Choroid plexus epithelial cell (primary cell): Measurements from ENCODE around the gene TDRD10.
A peak's percentile ranks its signal among the peaks of the same experiment; 100 is the strongest.

ENCODE experiments used
- DNase-seq: peaks from one replicate; pipeline ENCODE4 v3.0.0-alpha.2; 2010; ENCODE audit warnings: low read depth
- H3K4me3 ChIP-seq: 2 replicates; pipeline ENCODE4 v1.5.1; 2011; ENCODE audit warnings: low read depth, mild to moderate bottlenecking, control low read depth, low read length, moderate library complexity
- TF ChIP-seq, protein P1 (sequence below): conservative IDR thresholded peaks from 2 replicates; pipeline ENCODE4 v1.5.1; 2011; ENCODE audit warnings: low read depth, mild to moderate bottlenecking, control low read depth, inconsistent platforms, low read length, moderate library complexity

TDRD10 gene

DNA sequence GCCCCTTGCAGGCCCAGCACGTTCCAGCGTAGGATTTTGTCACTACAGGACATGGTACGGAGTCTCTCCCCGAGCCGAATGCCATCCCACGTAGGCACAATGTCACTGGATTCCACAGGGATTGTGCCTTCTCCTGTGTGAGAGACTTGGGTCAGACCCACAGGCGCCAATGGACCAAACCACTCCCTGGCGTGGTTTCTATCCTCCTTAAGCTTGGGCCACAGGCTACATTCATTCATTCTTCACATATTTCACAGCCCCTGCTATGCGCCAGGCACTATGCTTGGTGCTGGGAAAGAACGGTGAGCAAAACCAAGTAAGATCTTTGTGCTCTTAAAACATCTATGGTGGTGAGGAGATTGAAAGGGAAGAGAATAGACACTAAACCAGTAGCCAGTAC lies 84.2 kb downstream of the TDRD10 start:
- DNase-seq = no peak
- TF ChIP-seq, protein P1, sequence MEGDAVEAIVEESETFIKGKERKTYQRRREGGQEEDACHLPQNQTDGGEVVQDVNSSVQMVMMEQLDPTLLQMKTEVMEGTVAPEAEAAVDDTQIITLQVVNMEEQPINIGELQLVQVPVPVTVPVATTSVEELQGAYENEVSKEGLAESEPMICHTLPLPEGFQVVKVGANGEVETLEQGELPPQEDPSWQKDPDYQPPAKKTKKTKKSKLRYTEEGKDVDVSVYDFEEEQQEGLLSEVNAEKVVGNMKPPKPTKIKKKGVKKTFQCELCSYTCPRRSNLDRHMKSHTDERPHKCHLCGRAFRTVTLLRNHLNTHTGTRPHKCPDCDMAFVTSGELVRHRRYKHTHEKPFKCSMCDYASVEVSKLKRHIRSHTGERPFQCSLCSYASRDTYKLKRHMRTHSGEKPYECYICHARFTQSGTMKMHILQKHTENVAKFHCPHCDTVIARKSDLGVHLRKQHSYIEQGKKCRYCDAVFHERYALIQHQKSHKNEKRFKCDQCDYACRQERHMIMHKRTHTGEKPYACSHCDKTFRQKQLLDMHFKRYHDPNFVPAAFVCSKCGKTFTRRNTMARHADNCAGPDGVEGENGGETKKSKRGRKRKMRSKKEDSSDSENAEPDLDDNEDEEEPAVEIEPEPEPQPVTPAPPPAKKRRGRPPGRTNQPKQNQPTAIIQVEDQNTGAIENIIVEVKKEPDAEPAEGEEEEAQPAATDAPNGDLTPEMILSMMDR = peak; percentile 3
- no peak overlapping the region for H3K4me3 ChIP-seq

DNA sequence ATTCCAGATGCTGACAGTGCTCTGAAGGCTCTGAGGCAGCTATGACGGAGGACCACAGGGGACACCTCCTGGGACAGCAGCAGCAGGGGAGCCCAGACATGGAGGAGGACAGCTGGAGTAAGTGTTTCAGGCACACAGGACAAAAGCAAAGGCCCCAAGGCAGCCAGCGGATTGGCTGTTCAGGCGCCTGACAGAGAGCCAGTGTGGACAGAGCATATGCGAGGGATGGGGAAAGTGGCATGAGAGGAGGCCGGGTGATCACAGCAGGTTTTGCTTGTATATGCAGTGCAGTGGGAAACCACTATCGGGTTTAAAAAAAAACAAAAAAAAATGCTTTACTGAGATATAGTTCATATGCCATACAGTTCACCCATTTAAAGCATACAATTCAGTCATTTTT lies 84.6 kb downstream of the TDRD10 start:
- DNase-seq = no peak

DNA sequence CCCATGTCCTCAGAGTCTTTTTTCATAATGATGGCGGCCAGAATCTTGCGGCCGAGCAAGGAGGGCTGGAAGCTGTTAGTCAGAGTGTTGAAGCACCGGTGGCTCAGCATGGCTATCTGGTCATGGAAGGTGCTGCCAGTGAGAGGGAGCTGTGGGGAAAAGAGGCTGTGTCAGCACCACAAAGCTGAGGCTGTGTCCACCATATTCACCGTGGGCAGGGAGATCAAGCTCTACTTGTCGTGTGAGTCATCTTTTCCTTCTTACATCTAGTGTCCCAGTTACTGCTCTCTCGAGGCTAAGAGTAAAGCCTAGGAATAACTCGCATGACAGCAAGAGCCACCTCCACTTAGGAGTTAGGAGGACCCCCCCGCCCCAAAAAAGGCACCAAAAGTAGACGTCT lies 87.8 kb downstream of the TDRD10 start:
- DNase-seq = no peak
- TF ChIP-seq, protein P1 = no peak
- H3K4me3 ChIP-seq = no peak overlapping the region

More for the DNA sequence above, 84.6 kb downstream of the TDRD10 start:
- no peak overlapping the region for H3K4me3 ChIP-seq
- TF ChIP-seq, protein P1 = no peak

DNA sequence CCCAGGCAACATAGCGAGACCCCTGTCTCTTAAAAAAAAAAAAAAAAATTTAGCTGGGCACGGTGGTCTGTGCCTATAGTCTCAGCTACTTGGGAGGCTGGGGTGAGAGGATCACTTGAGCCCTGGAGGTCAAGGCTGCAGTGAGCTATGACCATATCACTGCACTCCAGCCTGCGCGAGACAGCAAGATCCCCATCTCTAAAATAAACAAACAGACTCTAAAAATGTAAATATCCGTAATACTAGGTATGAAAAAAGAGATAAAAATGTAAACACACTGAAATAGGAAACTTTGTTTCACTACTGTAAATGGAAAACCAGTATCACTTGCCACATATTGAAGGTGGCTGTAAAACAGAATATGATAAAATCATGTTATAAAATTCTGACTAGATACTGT lies 88.7 kb downstream of the TDRD10 start:
- TF ChIP-seq, protein P1 = no peak
- no peak overlapping the region for H3K4me3 ChIP-seq
- DNase-seq = no peak

DNA sequence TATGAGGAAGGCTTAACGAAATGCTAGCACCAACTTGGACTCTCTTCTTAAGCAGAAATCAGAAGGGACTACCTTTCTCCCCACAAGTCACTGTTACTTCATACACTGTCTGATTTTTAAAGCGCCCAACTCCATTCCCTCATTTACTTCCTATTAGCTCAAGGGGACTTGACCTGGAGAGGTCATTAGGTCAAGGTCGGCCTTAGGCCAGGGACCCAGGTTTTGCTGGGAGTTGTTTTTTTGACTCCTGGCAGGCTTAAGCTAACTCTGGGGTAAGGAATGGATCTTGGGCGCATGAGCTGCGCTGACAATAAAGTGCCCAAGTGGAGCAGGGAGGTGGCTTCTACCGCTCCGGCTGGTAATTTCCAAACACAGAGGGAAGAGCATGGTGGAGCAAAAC lies 89.2 kb downstream of the TDRD10 start:
- TF ChIP-seq, protein P1 = no peak
- no peak for DNase-seq
- H3K4me3 ChIP-seq = no peak overlapping the region

DNA sequence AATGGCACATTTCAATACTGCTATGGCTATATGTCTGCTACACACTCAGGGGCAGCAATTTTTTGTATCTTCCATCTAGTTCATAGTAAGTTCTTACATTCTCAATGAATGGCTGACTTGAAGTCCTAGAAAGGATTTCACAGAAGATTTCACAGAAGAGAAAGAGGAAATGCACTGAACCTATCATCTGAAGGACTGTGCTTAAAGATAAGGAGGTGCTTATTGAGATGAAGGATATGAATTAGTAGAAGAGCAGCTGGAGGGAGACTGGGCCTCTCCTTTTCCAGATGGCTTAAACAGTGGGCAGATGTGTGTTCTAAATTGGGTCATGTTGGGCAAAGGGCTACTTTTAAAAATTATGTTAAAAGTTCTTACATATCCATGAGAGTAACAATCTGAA lies 91.4 kb downstream of the TDRD10 start:
- DNase-seq = no peak
- TF ChIP-seq, protein P1 = no peak
- no peak overlapping the region for H3K4me3 ChIP-seq

DNA sequence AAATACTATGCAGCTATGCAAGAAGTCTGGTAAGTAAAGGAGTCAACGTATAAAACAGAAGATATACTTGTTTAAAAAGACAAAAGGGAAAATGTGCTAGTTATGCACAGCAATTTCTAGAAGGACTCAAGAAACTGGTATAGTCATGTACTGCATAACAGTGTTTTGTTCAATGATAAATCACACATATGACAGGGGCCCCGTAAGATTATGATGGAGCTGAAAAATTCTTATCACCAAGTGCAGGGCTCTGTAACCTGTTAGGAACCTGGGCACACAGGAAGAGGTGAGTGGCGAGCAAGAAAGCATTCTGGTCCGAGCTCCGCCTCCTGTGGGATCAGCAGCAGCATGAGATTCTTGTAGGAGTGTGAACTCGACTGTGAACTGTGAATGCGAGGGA lies 92.8 kb downstream of the TDRD10 start:
- TF ChIP-seq, protein P1 = no peak
- no peak for DNase-seq
- no peak overlapping the region for H3K4me3 ChIP-seq
